ENCODE measurements around the gene SLC25A39.
"Not testable (repeated sequence)": the region's sequence is repeated elsewhere in the genome, so short reads cannot be mapped to it uniquely, and the experiment has no call there.

SLC25A39 gene, protein sequence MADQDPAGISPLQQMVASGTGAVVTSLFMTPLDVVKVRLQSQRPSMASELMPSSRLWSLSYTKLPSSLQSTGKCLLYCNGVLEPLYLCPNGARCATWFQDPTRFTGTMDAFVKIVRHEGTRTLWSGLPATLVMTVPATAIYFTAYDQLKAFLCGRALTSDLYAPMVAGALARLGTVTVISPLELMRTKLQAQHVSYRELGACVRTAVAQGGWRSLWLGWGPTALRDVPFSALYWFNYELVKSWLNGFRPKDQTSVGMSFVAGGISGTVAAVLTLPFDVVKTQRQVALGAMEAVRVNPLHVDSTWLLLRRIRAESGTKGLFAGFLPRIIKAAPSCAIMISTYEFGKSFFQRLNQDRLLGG

DNA sequence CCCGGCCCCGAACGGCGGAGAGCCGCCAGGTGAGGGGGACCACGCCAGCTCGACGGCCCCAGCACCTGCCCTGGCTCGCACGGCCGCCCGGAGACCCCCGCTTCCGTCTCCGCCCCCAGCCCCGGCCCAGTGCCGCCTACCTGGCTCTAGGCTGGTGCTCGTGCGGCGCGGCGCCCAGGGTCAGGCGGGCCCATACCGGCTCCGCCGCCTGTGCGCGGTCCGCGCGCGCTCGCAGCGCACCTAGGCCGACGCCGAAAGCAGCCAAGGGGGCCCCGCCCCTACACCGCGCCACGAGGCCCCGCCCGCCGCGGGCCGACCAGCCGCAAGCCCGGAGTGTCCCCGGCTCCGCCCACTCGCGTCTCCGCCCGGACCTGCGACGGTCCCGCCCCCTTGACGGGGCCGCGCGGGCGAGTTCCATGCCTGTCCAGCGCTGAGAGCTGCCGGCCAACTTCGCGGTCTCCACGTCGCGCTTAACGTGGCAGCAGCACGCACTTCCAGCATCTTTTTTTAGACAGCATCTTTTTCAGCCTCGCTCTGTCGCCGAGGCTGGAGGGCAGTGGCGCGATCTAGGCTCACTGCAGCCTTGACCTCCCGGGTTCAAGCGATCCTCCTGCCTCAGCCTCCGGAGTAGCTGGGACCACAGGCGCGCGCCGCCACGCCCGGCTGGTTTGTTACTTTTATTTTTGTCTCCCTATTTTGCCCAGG is at the start of gene SLC25A39:
Gene SLC25A39 (minus strand): TSS at position 253 of the 705 bp plus-strand sequence. CDS start 1,261 bp downstream, outside the sequence.
- peak; percentile 81 to 92 for DNase-seq (ENCODE audit: low read depth in 2 of 2, low spot score in 1 of 2)

DNA sequence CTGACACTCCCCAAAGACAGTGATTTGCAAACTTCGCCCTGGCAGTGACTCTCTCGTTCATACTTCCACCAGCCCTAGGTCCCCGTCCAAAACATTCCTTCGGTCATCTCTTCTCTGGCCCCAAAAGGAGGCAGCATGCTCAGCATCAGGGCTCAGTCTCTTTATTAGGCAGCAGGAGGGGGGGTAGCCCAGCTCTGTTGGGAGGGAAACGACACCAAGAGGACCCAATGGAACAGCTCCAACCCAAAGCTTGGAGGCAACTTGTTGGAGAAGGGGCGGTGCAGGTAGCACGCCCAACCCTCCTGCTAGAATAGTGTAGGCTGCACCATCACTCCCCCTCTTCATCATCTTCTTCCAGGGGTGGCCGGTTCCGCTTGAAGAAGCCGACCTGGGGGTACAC is 47.4 kb upstream of the SLC25A39 start:
- DNase-seq (ENCODE audit: low read depth in 2 of 2, low spot score in 1 of 2), result no peak

DNA sequence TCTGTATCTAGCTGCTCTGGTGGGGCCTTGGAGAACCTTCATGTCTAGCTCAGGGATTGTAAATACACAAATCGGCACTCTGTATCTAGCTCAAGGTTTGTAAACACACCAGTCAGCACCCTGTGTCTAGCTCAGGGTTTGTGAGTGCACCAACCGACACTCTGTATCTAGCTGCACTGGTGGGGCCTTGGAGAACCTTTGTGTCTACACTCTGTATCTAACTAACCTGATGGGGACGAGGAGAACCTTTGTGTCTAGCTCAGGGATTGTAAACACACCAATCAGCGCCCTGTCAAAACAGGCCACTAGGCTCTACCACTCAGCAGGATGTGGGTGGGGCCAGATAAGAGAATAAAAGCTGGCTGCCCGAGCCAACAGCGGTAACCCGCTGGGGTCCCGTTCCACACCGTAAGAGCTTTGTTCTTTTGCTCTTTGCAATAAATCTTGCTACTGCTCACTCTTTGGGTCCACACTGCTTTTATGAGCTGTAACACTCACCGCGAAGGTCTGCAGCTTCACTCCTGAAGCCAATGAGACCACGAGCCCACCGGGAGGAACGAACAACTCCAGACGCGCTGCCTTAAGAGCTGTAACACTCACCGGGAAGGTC is 44.9 kb upstream of the SLC25A39 start:
- not testable (repeated sequence) for DNase-seq (ENCODE audit: low read depth in 2 of 2, low spot score in 1 of 2)

DNA sequence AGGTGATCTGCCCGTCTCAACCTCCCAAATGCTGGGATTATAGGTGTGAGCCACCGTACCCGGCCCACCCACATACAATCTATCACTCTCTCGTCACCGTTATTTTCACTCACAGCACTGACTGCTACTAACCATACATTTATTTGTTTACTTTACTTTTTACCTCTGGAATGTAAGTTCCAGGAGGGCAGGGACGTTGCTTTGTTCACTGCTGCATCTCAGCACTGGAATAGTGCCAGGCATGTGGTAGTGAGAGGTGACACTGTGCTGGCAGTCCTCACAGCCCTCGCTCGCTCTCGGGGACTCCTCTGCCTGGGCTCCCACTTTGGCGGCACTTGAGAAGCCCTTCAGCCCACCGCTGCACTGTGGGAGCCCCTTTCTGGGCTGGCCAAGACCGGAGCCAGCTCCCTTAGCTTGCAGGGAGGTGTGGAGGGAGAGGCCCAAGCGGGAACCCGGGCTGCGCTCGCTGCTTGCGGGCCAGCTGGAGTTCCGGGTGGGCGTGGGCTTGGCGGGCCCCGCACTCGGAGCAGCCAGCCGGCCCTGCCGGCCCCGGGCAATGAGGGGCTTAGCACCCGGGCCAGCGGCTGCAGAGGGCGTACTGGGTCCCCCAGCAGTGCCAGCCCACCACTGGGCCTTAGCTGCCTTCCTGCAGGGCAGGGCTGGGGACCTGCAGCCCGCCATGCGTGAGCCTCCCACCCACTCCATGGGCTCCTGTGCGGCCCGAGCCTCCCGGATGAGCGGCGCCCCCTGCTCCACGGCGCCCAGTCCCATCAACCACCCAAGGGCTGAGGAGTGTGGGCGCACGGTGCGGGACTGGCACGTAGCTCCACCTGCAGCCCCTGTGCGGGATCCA is 44.0 kb upstream of the SLC25A39 start:
- DNase-seq (ENCODE audit: low read depth in 2 of 2, low spot score in 1 of 2), result not testable (repeated sequence)

- DNase-seq (ENCODE audit: low read depth in 2 of 2, low spot score in 1 of 2), result no peak
Observed at GRCh38 chr17:44367231-44367979, 42.8 kb upstream of the SLC25A39 start.

DNA sequence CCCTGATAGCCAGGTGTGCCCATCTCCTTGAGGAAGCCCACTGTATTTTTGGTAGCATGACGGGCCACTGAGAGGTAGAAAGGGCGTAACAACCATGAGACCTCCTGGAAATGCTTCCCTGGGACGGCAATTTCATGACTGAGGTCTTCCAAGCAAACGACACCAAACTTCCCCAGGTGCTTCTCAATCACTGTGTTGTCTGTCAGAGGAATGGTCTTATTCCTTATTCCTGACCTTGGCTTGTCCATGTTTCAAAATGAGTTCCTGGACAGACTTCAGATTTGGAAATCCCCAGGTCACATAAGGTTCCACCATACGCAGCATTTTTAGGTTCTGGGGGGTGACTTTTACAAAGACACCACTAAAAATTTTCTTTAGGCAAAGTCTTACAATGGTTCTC is 40.4 kb upstream of the SLC25A39 start:
- not testable (repeated sequence) for DNase-seq (ENCODE audit: low read depth in 2 of 2, low spot score in 1 of 2)

- peak in 1 of 2 donors; percentile 34 for DNase-seq (ENCODE audit: low read depth in 2 of 2, low spot score in 1 of 2)
Observed at GRCh38 chr17:44363613-44364159, 39.1 kb upstream of the SLC25A39 start, which contains the start of gene FAM171A2. FAM171A2 (minus strand) TSS chr17:44363853; CDS start chr17:44363714, 139 bp downstream.

DNA sequence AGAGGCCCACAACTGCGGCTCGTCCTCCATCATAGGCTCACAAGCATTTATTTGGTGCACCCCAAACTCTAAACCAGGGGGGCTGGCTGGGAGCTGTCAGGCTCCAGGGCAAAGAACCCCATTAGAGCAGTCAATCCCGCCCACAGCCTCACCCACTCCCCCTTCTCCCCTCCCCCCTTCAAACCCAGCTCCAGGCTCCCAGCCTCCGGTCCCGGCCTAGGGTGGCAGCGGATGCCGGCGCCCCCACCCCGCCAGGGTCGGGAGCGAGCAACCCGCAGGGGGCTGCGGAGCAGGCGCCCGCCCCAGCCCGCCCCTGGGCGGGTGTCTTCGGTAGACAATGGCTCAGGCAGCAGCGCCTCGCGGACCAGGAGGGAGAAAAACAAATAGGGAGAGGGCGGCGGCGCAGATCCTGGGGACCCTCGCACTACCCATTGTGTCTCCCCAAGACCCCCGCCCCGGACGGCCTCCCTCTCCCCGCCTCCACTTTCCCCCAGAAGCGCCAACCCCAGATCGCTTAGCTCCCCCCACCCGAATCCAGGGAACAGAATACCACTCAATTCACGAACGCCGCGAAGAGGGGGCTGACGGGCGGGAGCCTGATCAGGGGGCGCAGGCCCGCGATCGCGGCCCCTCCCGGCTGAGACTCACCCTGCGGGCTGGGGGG is 38.5 kb upstream of the SLC25A39 start:
- DNase-seq (ENCODE audit: low read depth in 2 of 2, low spot score in 1 of 2), result no peak

- no peak for DNase-seq (ENCODE audit: low read depth in 2 of 2, low spot score in 1 of 2)
Observed at GRCh38 chr17:44362459-44362948, 37.9 kb upstream of the SLC25A39 start.

GRCh38 chr17:44361292-44362260 is 37.0 kb upstream of the SLC25A39 start:
- DNase-seq (ENCODE audit: low read depth in 2 of 2, low spot score in 1 of 2), result no peak

DNA sequence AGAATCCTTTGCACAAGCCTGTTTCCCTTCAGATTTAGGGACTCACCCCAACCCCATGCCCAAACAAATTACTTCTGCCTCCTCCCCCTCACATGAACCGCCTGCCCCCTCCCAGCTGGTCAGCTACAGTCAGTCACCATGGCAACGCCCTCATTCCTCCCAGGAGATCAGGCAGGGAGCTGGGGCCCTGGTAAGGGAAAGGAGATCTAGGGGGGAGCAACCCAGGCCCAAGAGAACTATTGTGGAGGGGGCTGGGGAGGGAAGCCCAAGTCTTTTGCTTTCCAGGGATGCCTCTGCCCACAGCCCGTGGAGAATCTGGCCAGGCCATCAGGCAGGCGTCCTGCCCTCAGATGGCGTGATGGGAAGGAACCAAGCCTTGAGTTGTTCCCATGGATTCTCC is 36.2 kb upstream of the SLC25A39 start:
- no peak for DNase-seq (ENCODE audit: low read depth in 2 of 2, low spot score in 1 of 2)

- no peak for DNase-seq (ENCODE audit: low read depth in 2 of 2, low spot score in 1 of 2)
Observed at GRCh38 chr17:44360144-44360533, 35.5 kb upstream of the SLC25A39 start.

DNA sequence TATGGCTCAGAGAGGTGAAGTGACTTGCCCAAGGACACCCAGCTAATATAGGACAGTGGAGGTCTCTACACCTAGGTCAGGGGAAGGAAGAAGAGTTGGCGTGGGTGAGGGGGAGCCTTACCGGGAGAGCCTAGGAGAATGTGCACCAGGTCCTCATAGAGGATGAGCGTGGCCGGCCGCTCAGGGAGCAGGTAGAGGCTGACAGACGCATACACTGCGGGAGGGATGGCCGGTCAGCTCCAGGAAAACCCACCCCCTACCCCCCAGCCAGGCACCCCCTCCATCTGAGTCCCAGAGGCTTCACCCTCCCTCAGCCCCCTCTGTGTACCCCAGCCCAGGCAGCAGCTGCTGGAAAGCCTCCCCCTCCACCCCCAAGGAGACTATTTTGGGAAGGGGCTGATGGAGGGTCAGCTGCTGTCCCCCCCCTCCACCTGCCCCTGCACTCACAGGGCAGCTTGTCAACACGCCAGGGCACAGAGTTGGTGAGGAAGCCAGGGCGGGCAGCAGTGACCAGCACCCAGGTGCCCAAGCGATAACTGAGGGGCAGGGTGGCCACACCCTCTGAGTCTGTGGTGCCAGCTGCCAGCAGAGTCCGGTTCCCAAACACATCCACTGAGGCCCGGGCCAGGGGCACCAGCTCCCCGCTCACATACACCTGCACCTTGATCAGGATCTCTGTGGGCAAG is 35.0 kb upstream of the SLC25A39 start:
- DNase-seq (ENCODE audit: low read depth in 2 of 2, low spot score in 1 of 2), result no peak

- DNase-seq (ENCODE audit: low read depth in 2 of 2, low spot score in 1 of 2), result no peak
Observed at GRCh38 chr17:44359006-44359405, 34.4 kb upstream of the SLC25A39 start.

DNA sequence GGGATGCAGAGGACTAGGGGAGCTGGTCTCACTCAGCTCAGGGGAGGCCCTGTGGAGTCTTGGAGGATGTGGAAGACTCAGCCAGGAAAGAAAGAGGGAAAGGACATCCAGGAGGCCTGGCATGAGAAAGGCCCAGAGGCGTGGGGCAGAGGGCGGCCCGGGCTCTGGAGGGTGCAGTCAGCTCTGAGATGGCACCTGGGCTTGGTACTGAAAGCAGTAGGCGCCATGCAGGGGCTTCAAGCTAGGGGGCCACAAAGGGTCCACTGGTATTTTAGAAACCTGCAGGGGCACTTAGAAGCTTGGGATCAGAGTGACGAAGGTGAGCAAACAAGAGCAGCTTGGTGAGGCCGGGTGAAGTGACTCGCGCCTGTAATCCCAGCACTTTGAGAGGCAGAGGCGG is 33.4 kb upstream of the SLC25A39 start:
- no peak for DNase-seq (ENCODE audit: low read depth in 2 of 2, low spot score in 1 of 2)

DNA sequence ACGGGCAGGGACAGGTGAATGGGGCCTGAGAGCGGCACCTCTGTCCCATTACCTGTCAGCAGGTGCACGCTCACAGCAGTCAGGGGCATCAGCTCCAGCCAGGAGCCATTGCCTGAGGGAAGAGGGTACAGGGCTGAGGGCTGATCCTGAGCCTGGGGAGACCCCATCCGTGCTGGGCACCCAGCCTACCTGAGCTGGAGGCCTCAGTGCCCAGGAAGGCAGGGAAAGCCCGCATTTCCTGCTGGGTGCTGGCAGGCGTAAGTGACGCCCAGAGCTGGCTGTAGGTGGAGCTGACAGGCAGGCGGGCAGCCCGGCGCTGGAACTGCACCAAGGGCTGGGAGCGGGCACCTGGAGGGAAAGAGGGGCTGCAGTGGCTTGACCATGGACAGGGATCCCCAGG is 31.6 kb upstream of the SLC25A39 start:
- no peak for DNase-seq (ENCODE audit: low read depth in 2 of 2, low spot score in 1 of 2)

DNA sequence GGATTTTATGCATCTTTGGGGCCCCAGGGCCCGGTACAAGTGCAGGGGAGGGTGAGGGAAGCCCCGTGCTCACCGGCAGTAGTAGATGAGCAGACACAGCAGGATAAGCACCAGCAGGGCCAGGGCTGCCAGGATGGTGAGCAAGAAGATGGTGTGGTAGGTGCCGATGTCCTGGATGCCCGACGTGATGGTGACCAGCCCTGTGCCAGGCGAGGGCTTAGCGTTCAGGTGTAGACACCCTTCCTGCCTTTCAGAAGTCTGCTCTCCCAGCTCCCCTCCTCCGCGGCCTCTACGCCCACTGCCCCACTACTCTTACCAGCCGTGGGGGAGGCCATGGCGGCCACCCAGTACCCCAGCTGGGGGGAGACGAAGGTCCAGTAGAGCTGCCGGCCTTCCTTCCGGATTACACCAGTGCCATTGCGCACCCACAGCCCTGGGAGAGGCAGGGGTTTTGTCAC is 31.0 kb upstream of the SLC25A39 start:
- no peak for DNase-seq (ENCODE audit: low read depth in 2 of 2, low spot score in 1 of 2)

All from stimulated activated CD8-positive, alpha-beta memory T cell treated with anti-CD3 and anti-CD28 coated beads, Interleukin-4, amount 100 ng/mL, for 4 hours (primary cell).